GM21423 (cell line): ENCODE results near the gene ASB2.

Experiments
- ATAC-seq: cut with Tn5 transposase; IDR thresholded peaks from one replicate; pipeline ENCODE4 v1.9.1; 2021; ENCODE audit warnings: mild to moderate bottlenecking, moderate library complexity; ENCODE audit not compliant: unreplicated experiment

ASB2 gene, protein sequence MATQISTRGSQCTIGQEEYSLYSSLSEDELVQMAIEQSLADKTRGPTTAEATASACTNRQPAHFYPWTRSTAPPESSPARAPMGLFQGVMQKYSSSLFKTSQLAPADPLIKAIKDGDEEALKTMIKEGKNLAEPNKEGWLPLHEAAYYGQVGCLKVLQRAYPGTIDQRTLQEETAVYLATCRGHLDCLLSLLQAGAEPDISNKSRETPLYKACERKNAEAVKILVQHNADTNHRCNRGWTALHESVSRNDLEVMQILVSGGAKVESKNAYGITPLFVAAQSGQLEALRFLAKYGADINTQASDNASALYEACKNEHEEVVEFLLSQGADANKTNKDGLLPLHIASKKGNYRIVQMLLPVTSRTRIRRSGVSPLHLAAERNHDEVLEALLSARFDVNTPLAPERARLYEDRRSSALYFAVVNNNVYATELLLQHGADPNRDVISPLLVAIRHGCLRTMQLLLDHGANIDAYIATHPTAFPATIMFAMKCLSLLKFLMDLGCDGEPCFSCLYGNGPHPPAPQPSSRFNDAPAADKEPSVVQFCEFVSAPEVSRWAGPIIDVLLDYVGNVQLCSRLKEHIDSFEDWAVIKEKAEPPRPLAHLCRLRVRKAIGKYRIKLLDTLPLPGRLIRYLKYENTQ

DNA sequence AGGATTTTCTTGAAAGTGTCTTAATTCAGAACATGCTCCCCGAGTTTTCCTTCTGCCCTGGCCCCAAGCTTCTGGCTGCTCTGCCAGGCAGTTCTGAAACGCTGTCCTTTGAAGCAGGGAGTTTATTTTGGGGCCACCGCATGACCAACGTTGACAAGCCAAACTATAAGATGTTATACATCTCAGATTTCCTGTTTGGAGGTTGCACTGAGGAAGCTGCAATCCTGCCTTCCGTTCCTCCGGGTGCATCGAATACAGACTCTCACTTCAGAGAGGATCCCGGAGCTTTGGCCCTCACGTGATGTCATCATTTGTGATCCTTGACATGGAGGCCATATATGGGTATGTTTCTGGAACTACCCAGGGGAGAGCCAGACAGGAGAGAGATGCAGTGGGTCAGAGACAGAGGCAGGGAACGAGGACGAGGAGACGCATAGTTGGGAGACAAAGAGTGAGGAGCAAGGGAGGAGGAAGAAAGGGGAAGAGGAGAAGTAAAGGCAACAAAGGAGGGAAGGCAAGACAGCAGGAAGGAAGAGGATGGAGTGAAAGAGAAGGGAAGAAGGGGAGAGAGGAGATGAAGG, at the start of gene ASB2:
ASB2 (minus strand) TSS at position 94 of the 581 bp plus-strand sequence. CDS start 12,031 bp downstream, outside the sequence.
- ATAC-seq = peak; percentile 7

DNA sequence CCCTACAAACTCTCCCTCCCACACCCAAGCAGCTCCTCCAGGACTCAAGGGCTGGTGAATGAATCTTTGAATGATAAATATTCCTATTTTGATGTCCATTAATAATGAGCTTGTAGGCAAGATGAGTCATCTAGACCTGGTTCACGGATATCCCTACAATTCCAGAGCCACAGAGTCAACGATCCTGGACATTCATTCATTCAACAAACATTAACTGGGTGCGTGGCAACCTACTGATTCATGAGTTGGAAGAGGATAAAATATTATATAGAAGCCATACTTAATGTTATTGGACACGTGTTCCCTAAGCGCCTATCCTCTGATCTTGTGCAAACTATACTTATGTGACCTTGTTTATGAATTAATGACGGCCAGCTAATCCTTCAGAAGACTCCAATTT, 49.4 kb upstream of the ASB2 start:
- ATAC-seq = no peak

DNA sequence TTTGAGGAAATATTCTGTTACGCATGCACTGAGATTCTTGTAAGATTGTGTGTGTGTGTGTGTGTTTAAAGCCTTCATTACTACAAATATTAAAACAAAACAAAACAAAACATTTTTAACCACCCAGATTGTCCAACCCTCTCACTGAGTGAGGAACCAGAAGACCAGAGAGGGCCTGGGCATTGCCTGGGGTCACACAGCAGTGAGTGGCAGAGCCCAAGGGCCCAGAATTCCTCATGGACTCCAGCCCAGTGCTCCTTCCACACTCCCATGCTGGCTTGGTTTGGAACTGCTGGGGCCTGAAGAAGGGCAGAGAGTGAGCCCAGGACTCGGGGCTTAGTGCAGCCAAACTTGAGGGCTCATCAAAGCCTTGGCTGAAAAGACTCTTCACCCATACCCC, 48.2 kb upstream of the ASB2 start:
- ATAC-seq = no peak

DNA sequence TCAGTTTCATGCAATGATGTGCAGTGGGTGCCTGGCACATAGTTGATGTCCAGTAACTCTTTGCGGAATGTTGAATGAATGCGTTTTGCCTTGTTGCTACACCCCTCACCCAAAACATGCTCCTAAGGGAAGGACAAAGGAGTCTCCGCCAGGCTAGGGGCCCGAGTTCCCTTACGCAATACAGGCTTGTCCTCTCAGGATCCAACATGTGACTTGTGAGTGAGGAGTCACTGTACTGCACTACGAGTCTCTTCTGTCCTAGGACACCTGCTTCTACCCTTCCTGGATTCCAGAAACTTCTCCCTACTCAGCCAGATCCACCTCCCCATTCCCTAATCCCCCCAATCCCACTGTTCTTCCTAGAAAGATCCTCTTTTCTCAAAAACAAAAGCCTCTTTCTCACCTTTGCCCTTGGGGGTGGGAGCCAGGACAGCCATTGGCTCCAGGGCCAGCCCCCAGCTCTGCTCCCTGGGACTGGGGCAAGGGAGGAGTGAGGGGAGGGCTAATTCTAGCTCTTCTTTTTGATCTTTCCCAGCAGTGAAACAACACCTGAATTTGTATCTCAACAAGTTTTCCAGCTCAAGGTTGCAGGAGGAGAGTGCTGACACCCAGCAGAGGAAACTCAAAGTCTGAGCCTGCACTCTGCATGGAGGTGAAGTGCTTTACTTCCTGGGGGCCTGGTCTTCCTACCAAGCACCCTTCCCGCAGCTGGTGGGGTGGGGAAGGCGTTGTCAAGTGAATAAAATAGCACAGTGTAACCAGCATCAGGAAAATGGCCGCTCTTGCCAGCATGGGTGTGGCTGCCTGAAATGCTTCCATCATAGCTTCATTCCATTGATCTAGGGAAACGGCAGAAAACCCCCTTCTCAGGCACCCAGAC, 46.4 kb upstream of the ASB2 start:
- no peak for ATAC-seq

DNA sequence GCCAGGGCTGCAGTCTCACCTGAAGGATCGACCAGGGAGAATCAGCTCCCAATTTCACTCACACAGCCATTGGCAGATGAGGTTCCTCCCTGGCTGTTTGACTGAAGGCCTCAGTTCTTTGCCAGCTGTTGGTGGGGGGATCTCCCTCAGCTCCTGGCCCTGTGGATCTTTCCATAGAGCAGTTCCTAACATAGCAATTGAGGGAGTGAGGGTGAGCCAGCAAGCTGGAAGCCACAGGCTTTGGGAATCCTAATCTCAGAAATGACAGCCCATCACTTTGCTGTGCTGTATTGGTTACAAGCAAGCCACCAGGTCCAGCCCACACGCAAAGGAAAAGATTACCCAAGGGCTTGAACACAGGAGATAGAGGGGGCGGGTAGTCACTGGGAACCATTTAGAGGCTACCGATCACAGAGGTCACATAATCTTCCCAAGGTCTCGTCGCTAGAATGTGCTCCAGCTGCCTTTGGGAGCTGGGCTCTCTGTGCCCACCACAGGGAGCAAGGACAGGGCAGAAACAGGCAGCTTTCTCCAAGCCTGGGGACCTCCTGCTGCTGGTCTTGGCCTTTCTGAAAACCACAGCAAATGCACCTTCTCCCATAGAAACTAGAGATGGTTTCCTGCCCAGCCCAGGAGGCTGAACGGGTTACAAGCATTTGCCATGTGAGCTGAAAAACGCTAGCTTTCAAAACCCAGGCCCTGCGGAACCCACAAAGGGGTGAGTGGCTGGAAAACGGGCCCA, 45.2 kb upstream of the ASB2 start:
- no peak for ATAC-seq

DNA sequence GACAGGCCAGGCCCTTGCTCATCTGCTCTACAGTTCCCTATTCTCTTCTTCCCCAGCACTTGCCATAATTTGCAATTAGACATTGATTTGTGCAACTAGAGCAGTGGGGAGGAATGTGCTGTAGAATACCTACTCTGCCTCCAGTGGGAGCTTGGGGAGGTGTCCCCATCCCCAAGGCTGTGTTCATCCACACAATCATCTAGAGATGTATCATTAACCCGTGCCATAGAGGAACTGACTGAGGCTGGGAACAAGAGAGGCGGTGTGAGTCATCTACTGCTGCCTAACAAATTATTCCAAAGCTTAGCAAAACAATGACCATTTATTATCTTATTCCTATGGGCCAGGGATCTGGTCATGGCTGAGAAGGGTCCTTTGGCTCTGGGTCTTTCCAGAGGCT, 44.6 kb upstream of the ASB2 start:
- no peak for ATAC-seq

DNA sequence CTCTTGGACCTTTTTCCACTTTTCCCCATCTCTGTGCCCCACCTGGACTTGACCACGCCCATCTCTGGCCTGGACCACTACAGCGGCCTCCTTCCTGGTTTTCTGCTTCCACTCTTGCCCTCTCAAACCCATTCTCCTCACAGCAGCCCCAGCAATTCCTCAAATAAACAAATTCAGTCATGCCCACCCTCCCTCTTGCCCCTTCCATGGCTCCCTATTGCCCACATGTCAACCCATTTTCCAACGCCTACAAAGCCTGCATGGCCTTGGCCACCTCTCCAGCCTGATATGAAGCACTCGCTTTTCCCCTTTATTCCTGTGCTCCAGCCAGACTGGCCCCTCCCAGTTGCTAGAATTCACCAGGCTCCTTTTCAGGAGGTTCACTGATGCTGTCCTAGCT, 43.9 kb upstream of the ASB2 start:
- ATAC-seq = no peak

DNA sequence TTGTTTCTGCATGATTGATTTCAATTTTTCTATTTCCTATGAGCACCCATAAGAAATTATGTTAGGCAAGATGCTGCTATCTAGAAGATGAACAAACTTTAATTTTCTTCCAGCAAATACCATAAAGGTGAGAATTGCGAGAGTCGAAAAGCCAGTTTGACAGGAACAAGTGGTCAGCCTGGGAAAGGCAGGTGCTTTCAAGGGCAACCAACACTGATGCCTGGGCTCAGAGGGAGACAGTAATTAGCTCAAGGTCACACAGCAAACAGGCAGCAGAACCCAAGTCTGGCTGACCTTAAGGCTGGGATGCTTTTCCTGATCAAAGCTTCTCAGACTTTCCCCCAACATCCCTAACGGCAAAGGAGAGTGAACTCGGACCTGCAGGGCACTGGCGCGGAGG, 43.0 kb upstream of the ASB2 start:
- no peak for ATAC-seq

DNA sequence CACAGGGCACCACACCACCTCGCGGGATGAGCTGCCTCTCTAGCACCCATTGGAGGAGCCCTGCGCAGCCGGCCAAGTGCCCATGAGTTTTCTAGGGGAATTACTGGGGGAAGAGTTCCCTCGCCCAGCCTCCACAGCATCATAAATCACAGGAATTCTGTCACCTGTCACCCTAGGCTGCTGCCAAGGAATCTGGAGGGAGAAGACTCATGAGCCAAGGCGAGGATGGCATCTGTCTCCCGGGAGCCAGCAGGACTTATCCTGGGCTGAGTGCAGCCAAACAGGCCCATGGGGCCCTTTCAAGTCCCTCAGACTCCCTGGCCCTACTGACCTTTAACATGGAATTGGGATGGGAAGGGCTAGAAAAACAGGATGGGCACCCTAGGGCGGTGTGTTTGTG, 41.9 kb upstream of the ASB2 start:
- ATAC-seq = no peak

DNA sequence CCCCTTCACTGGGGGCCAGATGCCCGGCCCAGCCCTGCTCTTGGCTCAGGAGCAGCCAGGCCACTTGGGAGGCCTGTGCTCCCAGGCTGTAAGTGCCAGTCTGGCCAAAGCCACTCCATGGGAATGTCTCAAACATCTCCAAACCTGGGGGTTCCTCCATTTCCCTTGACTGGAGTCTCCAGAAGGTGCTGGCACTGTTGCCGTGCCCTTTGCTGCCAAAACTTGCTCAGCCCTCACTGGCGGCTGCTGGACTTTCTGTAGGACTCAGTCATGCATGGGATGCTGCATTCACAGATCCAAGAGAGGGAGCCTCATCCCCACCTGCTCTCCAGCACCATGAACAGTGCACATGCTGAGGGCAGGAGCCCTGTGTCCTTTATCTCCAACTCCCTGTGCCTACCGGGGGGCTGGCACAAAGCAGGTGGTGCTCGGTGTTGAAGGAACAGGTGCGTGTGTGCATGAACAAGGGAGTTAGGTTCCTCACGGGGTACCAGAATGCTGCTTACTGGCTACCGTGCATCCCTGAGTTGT, 40.1 kb upstream of the ASB2 start:
- ATAC-seq = no peak

DNA sequence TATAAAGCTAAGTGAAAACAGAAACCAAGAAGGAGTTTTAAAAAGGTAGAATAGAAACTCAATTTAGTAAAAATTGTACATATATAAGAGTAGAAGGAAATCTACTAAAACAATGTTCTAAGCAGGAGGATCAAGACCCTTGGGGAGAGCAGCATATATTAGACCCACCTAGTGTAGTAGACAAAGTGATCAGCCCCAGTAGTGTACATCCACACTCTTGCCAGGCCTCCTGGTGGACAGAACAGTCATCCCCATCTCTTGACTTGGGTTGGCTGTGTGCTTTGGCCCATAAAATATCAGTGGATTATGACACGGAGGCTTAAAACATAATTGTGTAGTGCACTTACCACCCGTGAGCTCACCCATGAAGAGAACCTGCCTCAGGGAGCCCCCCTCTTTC, 38.9 kb upstream of the ASB2 start:
- no peak for ATAC-seq

DNA sequence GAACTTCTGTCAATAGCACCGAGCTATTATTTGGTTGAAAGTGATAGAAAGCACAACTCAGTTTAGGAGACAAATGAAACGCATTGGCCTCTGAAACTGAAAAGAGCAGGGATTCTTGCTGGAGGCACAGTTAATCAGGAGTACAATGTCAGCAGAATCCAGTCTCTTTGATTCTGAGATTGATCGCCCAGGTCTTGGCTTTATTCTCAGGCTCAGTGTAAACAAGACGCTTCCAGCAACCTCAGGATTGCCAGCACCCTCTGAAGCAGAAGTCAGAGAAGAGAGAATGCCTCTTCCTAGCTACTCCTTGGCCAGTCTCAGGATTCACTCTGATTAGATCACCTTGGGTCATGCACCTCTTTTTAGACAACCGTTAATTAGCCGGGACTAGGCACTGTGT, 38.0 kb upstream of the ASB2 start:
- no peak for ATAC-seq

DNA sequence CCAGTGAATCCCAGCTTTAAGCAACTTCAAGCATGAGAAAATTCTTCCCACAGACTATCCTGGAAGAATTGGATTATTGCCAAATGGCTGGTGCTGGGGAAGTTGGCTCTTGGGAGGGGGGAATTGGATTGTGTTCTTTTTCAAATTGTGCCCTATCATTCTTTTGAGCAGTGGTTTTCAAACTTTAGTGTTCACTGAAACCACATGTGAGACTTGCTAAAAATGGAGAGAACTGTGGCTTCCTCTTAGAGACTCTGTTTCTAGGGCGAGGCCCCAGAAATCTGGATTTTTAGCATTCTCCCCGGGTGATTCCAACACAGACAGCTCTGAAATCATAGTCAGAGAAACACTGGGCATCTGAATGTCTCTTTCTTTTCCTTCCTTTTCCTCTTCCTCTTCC, 35.4 kb upstream of the ASB2 start:
- no peak for ATAC-seq

DNA sequence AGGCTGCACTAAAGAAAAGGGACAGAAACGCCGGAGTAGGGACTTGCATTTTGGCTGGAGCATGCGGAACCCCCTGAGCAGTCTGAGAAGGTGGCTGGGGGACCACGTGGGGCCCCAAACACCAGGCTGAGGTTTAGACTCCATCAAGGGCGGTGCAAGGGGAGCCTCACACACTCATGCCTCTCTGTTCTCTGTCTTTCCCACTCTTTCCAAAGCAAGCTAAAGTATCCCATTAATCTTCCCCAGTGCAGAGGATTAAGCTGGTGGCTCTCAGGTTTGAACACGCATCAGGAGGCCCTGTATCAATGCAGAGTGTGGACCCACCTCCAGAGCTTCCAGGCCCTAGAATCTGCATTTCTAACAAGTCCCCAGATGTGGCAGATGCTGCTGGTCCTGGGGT, 34.3 kb upstream of the ASB2 start:
- ATAC-seq = no peak

DNA sequence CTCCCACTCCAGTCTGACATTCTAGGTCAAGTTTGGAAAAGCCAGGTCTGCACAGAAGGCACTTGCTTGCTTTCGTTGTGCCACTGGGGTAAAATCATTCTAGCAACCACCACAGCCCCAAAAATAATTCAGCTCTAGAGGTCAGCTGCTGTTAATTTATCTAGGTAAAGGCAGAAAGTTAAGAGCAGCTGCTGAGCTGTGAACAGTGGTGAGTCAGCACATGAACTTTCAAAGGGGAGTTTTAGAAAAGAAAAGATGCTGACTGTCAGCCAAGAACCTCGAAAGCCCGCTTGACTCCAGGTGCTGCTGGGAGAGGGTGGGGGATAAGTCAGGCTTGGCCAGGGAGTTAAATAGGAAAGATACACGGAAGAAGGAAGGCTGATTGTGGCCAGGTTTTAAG, 33.4 kb upstream of the ASB2 start:
- ATAC-seq = peak; percentile 56

DNA sequence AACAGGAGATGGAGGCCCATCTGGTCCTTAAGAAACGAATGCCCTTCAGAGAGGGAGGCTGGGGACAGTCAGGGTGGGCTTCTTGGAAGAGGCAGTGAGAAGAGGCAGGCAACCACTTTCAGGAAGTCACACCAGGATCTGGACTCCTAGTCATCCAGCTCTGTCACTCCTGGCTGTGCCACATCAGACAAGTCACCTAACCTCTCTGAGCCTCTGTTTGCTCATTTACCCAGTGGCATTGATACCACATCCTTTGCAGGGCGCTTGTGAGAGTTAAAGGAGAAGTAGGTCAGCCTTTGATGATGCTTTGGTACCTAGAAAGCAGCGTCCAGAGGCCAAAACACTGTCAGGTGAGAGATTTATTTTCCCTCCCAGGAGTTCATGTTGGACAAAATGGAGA, 31.9 kb upstream of the ASB2 start:
- ATAC-seq = no peak

DNA sequence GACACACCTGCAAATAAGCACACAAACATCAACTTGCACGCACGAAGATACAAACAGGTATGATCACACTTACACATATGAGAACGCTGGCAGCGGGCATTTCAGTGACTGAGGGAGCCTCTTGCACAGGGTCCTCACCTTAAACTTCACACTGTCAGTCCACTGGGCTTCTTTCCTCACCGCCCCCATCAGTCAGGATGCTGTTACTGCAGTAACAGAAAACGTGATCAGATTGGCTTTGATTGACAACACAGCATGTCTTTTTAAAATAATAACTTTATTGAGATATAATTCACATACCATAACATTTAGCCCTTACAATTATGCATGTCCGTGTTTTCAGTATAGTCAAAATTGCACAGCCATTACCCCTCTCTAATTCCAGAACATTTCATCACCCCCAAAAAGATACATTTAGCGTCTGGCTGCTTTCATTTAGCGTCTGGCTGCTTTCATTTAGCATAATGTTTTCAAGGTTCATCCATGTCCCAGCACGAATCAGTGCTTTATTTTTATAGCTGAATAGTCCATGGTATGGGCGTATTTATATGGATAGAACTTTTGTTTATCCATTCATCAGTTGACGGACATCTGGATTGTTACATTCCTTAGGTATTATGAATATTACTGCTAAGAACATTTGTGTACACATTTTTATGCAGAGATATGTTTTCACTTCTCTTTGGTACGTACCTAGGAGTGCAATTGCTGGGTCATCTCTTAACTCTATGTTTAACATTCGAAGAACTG, 29.1 kb upstream of the ASB2 start:
- ATAC-seq = no peak

DNA sequence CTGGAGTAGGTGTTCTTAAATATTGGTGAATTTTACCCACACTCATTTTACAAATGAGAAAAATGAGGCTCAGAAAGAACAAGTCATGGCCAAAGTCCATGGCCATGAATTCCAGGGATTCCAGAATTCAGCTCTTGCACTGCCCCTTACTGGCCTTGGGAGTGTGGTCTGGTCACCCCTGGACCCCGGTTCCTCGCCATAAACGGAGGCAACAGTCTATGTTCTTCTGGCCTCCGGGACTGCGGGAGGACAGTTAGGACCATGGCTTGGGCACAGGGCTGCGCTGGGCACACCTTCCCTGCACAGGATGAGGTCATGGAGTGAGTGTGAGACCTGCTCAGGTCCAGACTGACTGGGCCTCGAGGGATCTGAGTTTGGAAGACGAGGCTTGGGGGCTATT, 27.6 kb upstream of the ASB2 start:
- no peak for ATAC-seq

DNA sequence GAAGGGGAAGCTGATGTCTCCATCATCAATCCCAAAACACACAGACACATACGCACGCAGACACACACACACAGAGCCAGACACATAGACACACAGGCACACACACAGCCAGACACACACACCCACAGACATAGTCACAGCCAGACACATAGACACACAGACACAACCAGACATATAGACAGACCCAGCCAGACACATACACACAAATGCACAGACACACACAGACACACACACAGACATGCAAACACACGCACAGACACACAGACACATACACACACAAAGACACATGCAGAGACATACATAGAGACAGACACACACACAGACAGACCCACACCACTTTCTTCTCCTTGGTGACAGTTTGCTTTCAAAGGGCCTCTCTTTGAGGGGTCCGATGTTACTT, 27.0 kb upstream of the ASB2 start:
- no peak for ATAC-seq
